Neural progenitor cell (in vitro differentiated cells): Measurements from ENCODE around the gene LDLRAD4. TPM values are rescaled to one million over a fixed set of nuclear protein-coding genes. Genes with fewer than 3 reads are reported as not detected.
"Not testable (repeated sequence)": the region's sequence is repeated elsewhere in the genome, so short reads cannot be mapped to it uniquely, and the experiment has no call there.

ENCODE experiments used
- DNase-seq: peaks from one replicate; pipeline ENCODE4 v3.0.0-alpha.2; 2016; ENCODE audit warnings: low spot score
- H2AFZ ChIP-seq: fragments of 200-600 bp; sonication (generic); replicated peaks from 2 replicates; pipeline ENCODE4 v1.6.1; 2016; ENCODE audit warnings: antibody characterized with exemption
- H3F3A ChIP-seq: fragments of 200-600 bp; sonication (generic); 2 replicates; pipeline ENCODE4 v1.6.1; 2016; ENCODE audit warnings: antibody characterized with exemption, low read depth
- H3K27ac ChIP-seq: fragments of 200-600 bp; sonication (generic); 2 replicates; pipeline ENCODE4 v1.5.1; 2016; ENCODE audit warnings: mild to moderate bottlenecking
- H3K27me3 ChIP-seq: fragments of 200-600 bp; sonication (generic); 2 replicates; pipeline ENCODE4 v1.6.1; 2016; ENCODE audit warnings: mild to moderate bottlenecking, moderate library complexity
- H3K36me3 ChIP-seq: fragments of 200-600 bp; sonication (generic); 2 replicates; pipeline ENCODE4 v1.5.1; 2016
- H3K4me1 ChIP-seq: fragments of 200-600 bp; sonication (generic); 2 replicates; pipeline ENCODE4 v1.6.1; 2016; ENCODE audit warnings: mixed run types
- H3K4me2 ChIP-seq: fragments of 200-600 bp; sonication (generic); 2 replicates; pipeline ENCODE4 v1.6.1; 2016
- H3K4me3 ChIP-seq: fragments of 200-600 bp; sonication (generic); 2 replicates; pipeline ENCODE4 v1.5.1; 2016
- H3K79me2 ChIP-seq: fragments of 200-600 bp; sonication (generic); 2 replicates; pipeline ENCODE4 v1.6.1; 2016; ENCODE audit warnings: low read depth
- H3K9ac ChIP-seq: fragments of 200-600 bp; sonication (generic); 2 replicates; pipeline ENCODE4 v1.6.1; 2016
- H3K9me3 ChIP-seq: fragments of 200-600 bp; sonication (generic); 2 replicates; pipeline ENCODE4 v1.5.1; 2016; ENCODE audit warnings: low read depth
- H4K20me1 ChIP-seq: fragments of 200-600 bp; sonication (generic); 2 replicates; pipeline ENCODE4 v1.6.1; 2016; ENCODE audit warnings: low read depth
- H3K27ac Mint-ChIP-seq: 3 replicates; pipeline ENCODE4 v1.8.0; 2021; ENCODE audit warnings: mixed read lengths
- H3K27me3 Mint-ChIP-seq: 2 replicates; pipeline ENCODE4 v1.8.0; 2022; ENCODE audit warnings: low read depth, mild to moderate bottlenecking, inconsistent platforms, moderate library complexity, mixed read lengths; ENCODE audit not compliant: insufficient read depth
- H3K36me3 Mint-ChIP-seq: 3 replicates; pipeline ENCODE4 v1.8.0; 2021; ENCODE audit warnings: mixed read lengths
- H3K4me1 Mint-ChIP-seq: 3 replicates; pipeline ENCODE4 v1.8.0; 2021; ENCODE audit warnings: mixed read lengths
- H3K4me3 Mint-ChIP-seq: 3 replicates; pipeline ENCODE4 v1.8.0; 2021; ENCODE audit warnings: mild to moderate bottlenecking, moderate library complexity, mixed read lengths
- H3K9me3 Mint-ChIP-seq: 3 replicates; pipeline ENCODE4 v1.8.0; 2020; ENCODE audit warnings: mixed read lengths
- CTCF ChIP-seq: fragments of 200-600 bp; sonication (generic); IDR thresholded peaks from 2 replicates; pipeline ENCODE4 v1.5.1; 2017; ENCODE audit warnings: antibody characterized with exemption, mild to moderate bottlenecking
- EZH2 ChIP-seq: fragments of 200-600 bp; sonication (generic); IDR thresholded peaks from 2 replicates; pipeline ENCODE4 v1.6.1; 2017; ENCODE audit warnings: antibody characterized with exemption, mild to moderate bottlenecking, moderate library complexity
- EZH2phosphoT487 ChIP-seq: fragments of 200-600 bp; sonication (generic); IDR thresholded peaks from 2 replicates; pipeline ENCODE4 v1.6.1; 2017; ENCODE audit warnings: antibody characterized with exemption
- total RNA-seq: library from RNA; depleted of rRNA; stranded (reverse); fragments of >200 nt; gene quantifications from 2 replicates; pipeline ENCODE4 v1.2.3, GENCODE V29; 2015; ENCODE audit warnings: low replicate concordance

The LDLRAD4 gene
- total RNA-seq, 1 donor from 2014 or later: 0.65 TPM

- Histone ChIP-seq H3K79me2 (no peaks in the 10 kb centered on the region), H3K9me3 (no peaks in the 10 kb centered on the region), H3K9ac (no peak overlapping the region), H3K36me3 (no peaks in the 10 kb centered on the region), H3K4me1 (peaks cover 6% of the 10 kb centered on the region), H3K27ac (no peak overlapping the region), H3K4me3 (no peak overlapping the region), H3K4me2 (no peak overlapping the region), H3F3A (no peaks in the 10 kb centered on the region), H2AFZ (no peak overlapping the region), H4K20me1 (no peaks in the 10 kb centered on the region), H3K27me3 (peaks cover 3% of the 10 kb centered on the region)
- DNase-seq: no peak
- Mint-ChIP-seq H3K4me1 (peaks cover 10% of the 10 kb centered on the region), H3K27ac (no peak overlapping the region), H3K4me3 (no peak overlapping the region), H3K36me3 (no peaks in the 10 kb centered on the region), H3K9me3 (no peaks in the 10 kb centered on the region), H3K27me3 (no peaks in the 10 kb centered on the region)
- TF ChIP-seq EZH2phosphoT487 (no peak), EZH2 (no peak), CTCF (no peak)
Observed at GRCh38 chr18:13605477-13605876, 386.9 kb downstream of the LDLRAD4 start.

GRCh38 chr18:13605901-13606300, 387.3 kb downstream of the LDLRAD4 start:
- TF ChIP-seq EZH2 (no peak), EZH2phosphoT487 (no peak), CTCF (no peak)
- no peak for DNase-seq
- peaks cover 11% of the 10 kb centered on the region for H3K4me1 ChIP-seq
- H3K27ac ChIP-seq: no peak overlapping the region
- no peaks in the 10 kb centered on the region for H3K9me3 ChIP-seq
- Mint-ChIP-seq H3K4me3 (no peak overlapping the region), H3K27ac (no peak overlapping the region), H3K9me3 (no peaks in the 10 kb centered on the region), H3K36me3 (no peaks in the 10 kb centered on the region), H3K4me1 (peaks cover 13% of the 10 kb centered on the region), H3K27me3 (peaks cover 1% of the 10 kb centered on the region)
- no peaks in the 10 kb centered on the region for H3K36me3 ChIP-seq
- no peak overlapping the region for H3K4me2 ChIP-seq
- H3F3A ChIP-seq: no peaks in the 10 kb centered on the region
- no peaks in the 10 kb centered on the region for H3K79me2 ChIP-seq
- H2AFZ ChIP-seq: no peak overlapping the region
- no peak overlapping the region for H3K9ac ChIP-seq
- peaks cover 7% of the 10 kb centered on the region for H3K27me3 ChIP-seq
- no peaks in the 10 kb centered on the region for H4K20me1 ChIP-seq
- H3K4me3 ChIP-seq: no peak overlapping the region

- peaks cover 6% of the 10 kb centered on the region for H3K27me3 Mint-ChIP-seq
- Histone ChIP-seq H3K4me2 (no peak overlapping the region), H3K9me3 (no peaks in the 10 kb centered on the region), H3K27me3 (peaks cover 15% of the 10 kb centered on the region), H3F3A (no peaks in the 10 kb centered on the region), H3K4me3 (no peak overlapping the region), H3K79me2 (no peaks in the 10 kb centered on the region), H2AFZ (no peak overlapping the region), H3K36me3 (no peaks in the 10 kb centered on the region), H3K9ac (no peak overlapping the region), H3K27ac (no peak overlapping the region), H3K4me1 (peaks cover 18% of the 10 kb centered on the region), H4K20me1 (no peaks in the 10 kb centered on the region)
- TF ChIP-seq EZH2phosphoT487 (no peak), CTCF (no peak), EZH2 (no peak)
- H3K4me1 Mint-ChIP-seq: peaks cover 21% of the 10 kb centered on the region
- H3K36me3 Mint-ChIP-seq: no peaks in the 10 kb centered on the region
- no peak for DNase-seq
- H3K27ac Mint-ChIP-seq: no peak overlapping the region
- H3K9me3 Mint-ChIP-seq: no peaks in the 10 kb centered on the region
- H3K4me3 Mint-ChIP-seq: no peak overlapping the region
Observed at GRCh38 chr18:13606604-13607254, 388.2 kb downstream of the LDLRAD4 start.

- H3K9me3 Mint-ChIP-seq, H3K4me3 ChIP-seq: not testable (repeated sequence)
Observed at GRCh38 chr18:13608024-13608562, 389.5 kb downstream of the LDLRAD4 start.

More at GRCh38 chr18:13608024-13608562, 389.5 kb downstream of the LDLRAD4 start:
- H3K4me1 Mint-ChIP-seq: peaks cover 34% of the 10 kb centered on the region
- not testable (repeated sequence) for H3K27ac ChIP-seq, H4K20me1 ChIP-seq, H3K79me2 ChIP-seq, H3K9me3 ChIP-seq, H3F3A ChIP-seq, H3K4me3 Mint-ChIP-seq, DNase-seq, H3K36me3 Mint-ChIP-seq, H3K9ac ChIP-seq, H3K36me3 ChIP-seq, H3K4me2 ChIP-seq, H3K27ac Mint-ChIP-seq, H2AFZ ChIP-seq
- Histone ChIP-seq H3K27me3 (peaks cover 29% of the 10 kb centered on the region), H3K4me1 (peaks cover 19% of the 10 kb centered on the region)
- peaks cover 10% of the 10 kb centered on the region for H3K27me3 Mint-ChIP-seq
